AG09309 (cell line): ENCODE measurements around the gene CNTNAP2.

Experiments used
- DNase-seq: peaks from one replicate; pipeline ENCODE4 v3.0.0-alpha.2; 2010; ENCODE audit warnings: low read depth
- H3K4me3 ChIP-seq: 2 replicates; pipeline ENCODE4 v1.5.1; 2011; ENCODE audit warnings: mild to moderate bottlenecking, low read depth, low read length, moderate library complexity; ENCODE audit not compliant: control insufficient read depth
- CTCF ChIP-seq: IDR thresholded peaks from 2 replicates; pipeline ENCODE4 v1.5.1; 2011; ENCODE audit warnings: mild to moderate bottlenecking, low read depth, low read length, inconsistent platforms; ENCODE audit not compliant: insufficient read depth, control insufficient read depth; ENCODE audit errors: missing control alignments

CNTNAP2 gene

GRCh38 chr7:148230296-148230695 is 2113.7 kb downstream of the CNTNAP2 start:
- TF ChIP-seq CTCF: no peak
- H3K4me3 ChIP-seq: no peak overlapping the region
- no peak for DNase-seq

GRCh38 chr7:148230883-148231282 is 2114.3 kb downstream of the CNTNAP2 start:
- DNase-seq: no peak
- TF ChIP-seq CTCF: no peak
- H3K4me3 ChIP-seq: no peak overlapping the region

GRCh38 chr7:148232784-148233183 is 2116.2 kb downstream of the CNTNAP2 start:
- DNase-seq: no peak
- no peak overlapping the region for H3K4me3 ChIP-seq
- TF ChIP-seq CTCF: no peak

GRCh38 chr7:148234715-148235114 is 2118.1 kb downstream of the CNTNAP2 start:
- no peak for TF ChIP-seq CTCF

GRCh38 chr7:148238761-148239325 is 2122.2 kb downstream of the CNTNAP2 start:
- no peak for DNase-seq
- TF ChIP-seq CTCF: no peak

More at GRCh38 chr7:148234715-148235114, 2118.1 kb downstream of the CNTNAP2 start:
- no peak for DNase-seq
- H3K4me3 ChIP-seq: no peak overlapping the region

GRCh38 chr7:148241700-148242293 is 2125.2 kb downstream of the CNTNAP2 start:
- no peak for TF ChIP-seq CTCF
- no peak for DNase-seq
- H3K4me3 ChIP-seq: no peak overlapping the region

More at GRCh38 chr7:148238761-148239325, 2122.2 kb downstream of the CNTNAP2 start:
- H3K4me3 ChIP-seq: no peak overlapping the region
